Measurements from ENCODE around the gene TMEM69.

DNA sequence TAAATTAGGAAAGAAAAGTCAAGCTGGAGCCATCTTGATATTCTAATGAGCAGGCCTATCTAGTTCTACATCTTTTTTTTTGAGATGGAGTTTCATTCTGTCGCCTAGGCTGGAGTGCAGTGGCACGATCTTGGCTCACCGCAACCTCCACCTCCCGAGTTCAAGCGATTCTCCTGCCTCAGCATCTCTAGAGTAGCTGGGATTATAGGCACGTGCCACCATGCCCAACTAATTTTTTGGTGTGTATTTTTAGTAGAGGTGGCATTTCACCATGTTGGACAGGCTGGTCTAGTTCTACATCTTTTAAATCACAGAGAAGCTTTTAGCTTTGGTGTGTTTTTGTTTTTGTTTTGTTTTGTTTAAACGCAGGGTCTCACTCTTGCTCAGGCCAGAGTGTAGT is 6.8 kb downstream of the TMEM69 start:
- TF ChIP-seq, protein P1, sequence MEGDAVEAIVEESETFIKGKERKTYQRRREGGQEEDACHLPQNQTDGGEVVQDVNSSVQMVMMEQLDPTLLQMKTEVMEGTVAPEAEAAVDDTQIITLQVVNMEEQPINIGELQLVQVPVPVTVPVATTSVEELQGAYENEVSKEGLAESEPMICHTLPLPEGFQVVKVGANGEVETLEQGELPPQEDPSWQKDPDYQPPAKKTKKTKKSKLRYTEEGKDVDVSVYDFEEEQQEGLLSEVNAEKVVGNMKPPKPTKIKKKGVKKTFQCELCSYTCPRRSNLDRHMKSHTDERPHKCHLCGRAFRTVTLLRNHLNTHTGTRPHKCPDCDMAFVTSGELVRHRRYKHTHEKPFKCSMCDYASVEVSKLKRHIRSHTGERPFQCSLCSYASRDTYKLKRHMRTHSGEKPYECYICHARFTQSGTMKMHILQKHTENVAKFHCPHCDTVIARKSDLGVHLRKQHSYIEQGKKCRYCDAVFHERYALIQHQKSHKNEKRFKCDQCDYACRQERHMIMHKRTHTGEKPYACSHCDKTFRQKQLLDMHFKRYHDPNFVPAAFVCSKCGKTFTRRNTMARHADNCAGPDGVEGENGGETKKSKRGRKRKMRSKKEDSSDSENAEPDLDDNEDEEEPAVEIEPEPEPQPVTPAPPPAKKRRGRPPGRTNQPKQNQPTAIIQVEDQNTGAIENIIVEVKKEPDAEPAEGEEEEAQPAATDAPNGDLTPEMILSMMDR (IDR thresholded peaks at IDR 0.05): no peak
- TF ChIP-seq ZFX (IDR thresholded peaks at IDR 0.05; ENCODE audit: borderline replicate concordance): no peak
